HepG2 (cell line): ENCODE measurements around the gene FBXL20. TPM values are rescaled to one million over a fixed set of nuclear protein-coding genes. Genes with fewer than 3 reads are reported as not detected.

Source experiments
- ARNT2 ChIP-seq: sonication (generic); formaldehyde crosslinking; IDR thresholded peaks from 2 replicates; pipeline ENCODE4 v1.8.0; 2022; ENCODE audit warnings: mild to moderate bottlenecking, low read depth, missing genetic modification reagents, moderate library complexity
- DMAP1 ChIP-seq: IDR thresholded peaks from 2 replicates; pipeline ENCODE4 v1.6.1; 2016
- FOXA3 ChIP-seq: IDR thresholded peaks from 2 replicates; pipeline ENCODE4 v1.6.1; 2016; ENCODE audit warnings: missing genetic modification reagents, missing compliant biosample characterization
- HOMEZ ChIP-seq: IDR thresholded peaks from 2 replicates; pipeline ENCODE4 v1.6.1; 2016; ENCODE audit warnings: low read depth
- IKZF5 ChIP-seq: IDR thresholded peaks from 2 replicates; pipeline ENCODE4 v1.6.1; 2018; ENCODE audit warnings: missing genetic modification reagents, mild to moderate bottlenecking, missing compliant biosample characterization
- IRX3 ChIP-seq: sonication (generic); formaldehyde crosslinking; IDR thresholded peaks from 2 replicates; pipeline ENCODE4 v1.8.1; 2023; ENCODE audit warnings: mild to moderate bottlenecking, low read depth, missing genetic modification reagents, borderline replicate concordance
- KDM1A ChIP-seq: IDR thresholded peaks from 2 replicates; pipeline ENCODE4 v1.6.1; 2016; ENCODE audit warnings: missing compliant biosample characterization
- KLF13 ChIP-seq: sonication (generic); formaldehyde crosslinking; IDR thresholded peaks from 2 replicates; pipeline ENCODE4 v1.4.0; 2020; ENCODE audit warnings: mild to moderate bottlenecking, missing genetic modification reagents
- NFKB2 ChIP-seq: sonication (generic); formaldehyde crosslinking; IDR thresholded peaks from 2 replicates; pipeline ENCODE4 v1.4.0; 2020; ENCODE audit warnings: missing genetic modification reagents, borderline replicate concordance
- RXRA ChIP-seq: sonication (generic); formaldehyde crosslinking; IDR thresholded peaks from 2 replicates; pipeline ENCODE4 v1.5.1; 2020; ENCODE audit warnings: missing genetic modification reagents
- SALL1 ChIP-seq: sonication (generic); formaldehyde crosslinking; IDR thresholded peaks from 2 replicates; pipeline ENCODE4 v1.8.0; 2022; ENCODE audit warnings: mild to moderate bottlenecking, missing genetic modification reagents
- STAG1 ChIP-seq: sonication (generic); formaldehyde crosslinking; IDR thresholded peaks from 2 replicates; pipeline ENCODE4 v1.4.0; 2020; ENCODE audit warnings: missing genetic modification reagents
- TEAD3 ChIP-seq: optimal IDR thresholded peaks from 2 replicates; pipeline ENCODE3; 2016; ENCODE audit warnings: borderline replicate concordance
- ZNF33B ChIP-seq: sonication (generic); formaldehyde crosslinking; IDR thresholded peaks from 2 replicates; pipeline ENCODE4 v1.5.1; 2020; ENCODE audit warnings: mild to moderate bottlenecking, missing genetic modification reagents
- ZNF598 ChIP-seq: sonication (generic); formaldehyde crosslinking; IDR thresholded peaks from 2 replicates; pipeline ENCODE4 v1.5.1; 2020; ENCODE audit warnings: mild to moderate bottlenecking, missing genetic modification reagents, borderline replicate concordance
- polyA plus RNA-seq, 8 experiments: library from polyadenylated mRNA; depleted of rRNA in 3 of 8; stranded (reverse) in 7 of 8; unstranded in 1 of 8; fragments of >200 nt; fragmentation: Illumina TruSeq in 4 of 8; extraction: Trizol in 4 of 8; gene quantifications; 2 replicates each; pipeline versions ENCODE4 v1.2.1 to v1.2.3, GENCODE V29; 2011 to 2016; ENCODE audit warnings: low read depth in 4 of 8, missing spikeins in 1 of 8, mixed read lengths in 1 of 8; ENCODE audit not compliant: insufficient read depth in 1 of 8
- total RNA-seq, 5 experiments: library from RNA; depleted of rRNA; stranded (reverse); fragments of >200 nt; fragmentation: Illumina TruSeq; extraction: Trizol; gene quantifications; 2 replicates each; pipeline ENCODE4 v1.2.3, GENCODE V29; 2016; ENCODE audit warnings: low read depth in 1 of 5
- TF ChIP-seq, protein P1 (sequence below): sonication (generic); formaldehyde crosslinking; IDR thresholded peaks from 2 replicates; pipeline ENCODE4 v1.4.0; 2020; ENCODE audit warnings: missing genetic modification reagents, borderline replicate concordance
- TF ChIP-seq, protein P2 (sequence below): IDR thresholded peaks from 2 replicates; pipeline ENCODE4 v1.6.1; 2012; ENCODE audit warnings: inconsistent platforms
- TF ChIP-seq, protein P3 (sequence below): sonication (generic); formaldehyde crosslinking; IDR thresholded peaks from 2 replicates; pipeline ENCODE4 v1.4.0; 2020; ENCODE audit warnings: missing genetic modification reagents
- TF ChIP-seq, protein P4 (sequence below): sonication (generic); formaldehyde crosslinking; IDR thresholded peaks from 2 replicates; pipeline ENCODE4 v1.4.0; 2020; ENCODE audit warnings: missing genetic modification reagents, low read depth, mild to moderate bottlenecking, borderline replicate concordance

The FBXL20 gene
- total and polyA plus RNA-seq, 2 of the 13 experiments (the other 11 are each of a cell fraction or from before 2014, with no cell fraction given): 10.2 to 10.3 TPM

DNA sequence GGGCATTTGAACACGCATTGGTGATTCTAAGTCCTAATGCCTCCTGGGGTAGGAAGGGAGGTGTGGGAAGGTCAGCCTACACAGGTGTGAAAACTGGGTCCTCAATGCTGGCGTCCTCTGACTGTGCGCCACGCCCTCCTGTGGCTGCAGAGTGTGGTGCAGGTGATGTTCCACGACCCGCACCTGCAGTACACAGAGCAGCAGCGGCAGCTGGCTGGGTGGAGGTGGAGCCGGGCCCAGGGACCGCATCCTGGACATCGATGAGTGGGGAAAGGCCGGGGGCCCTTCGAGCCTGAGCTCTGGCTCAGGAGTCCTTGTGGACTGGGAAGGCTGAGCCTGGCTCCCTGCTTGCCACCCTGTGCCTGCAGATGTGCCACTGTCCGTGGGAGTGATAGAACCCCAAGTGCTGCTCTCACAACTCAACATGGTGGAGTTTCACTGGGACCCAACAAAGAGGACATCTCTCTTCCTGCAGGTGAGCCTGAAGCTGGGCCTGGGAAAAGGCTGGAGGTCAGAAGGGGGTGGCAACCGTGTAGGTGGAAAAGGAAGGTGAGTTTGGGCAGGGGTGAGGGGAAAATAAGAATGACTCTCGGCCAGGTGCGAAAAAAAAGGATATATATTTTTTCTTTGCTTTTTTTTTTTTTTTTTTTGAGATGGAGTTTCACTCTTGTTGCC is 161.6 kb downstream of the FBXL20 start (continued):
- TF ChIP-seq, protein P1, sequence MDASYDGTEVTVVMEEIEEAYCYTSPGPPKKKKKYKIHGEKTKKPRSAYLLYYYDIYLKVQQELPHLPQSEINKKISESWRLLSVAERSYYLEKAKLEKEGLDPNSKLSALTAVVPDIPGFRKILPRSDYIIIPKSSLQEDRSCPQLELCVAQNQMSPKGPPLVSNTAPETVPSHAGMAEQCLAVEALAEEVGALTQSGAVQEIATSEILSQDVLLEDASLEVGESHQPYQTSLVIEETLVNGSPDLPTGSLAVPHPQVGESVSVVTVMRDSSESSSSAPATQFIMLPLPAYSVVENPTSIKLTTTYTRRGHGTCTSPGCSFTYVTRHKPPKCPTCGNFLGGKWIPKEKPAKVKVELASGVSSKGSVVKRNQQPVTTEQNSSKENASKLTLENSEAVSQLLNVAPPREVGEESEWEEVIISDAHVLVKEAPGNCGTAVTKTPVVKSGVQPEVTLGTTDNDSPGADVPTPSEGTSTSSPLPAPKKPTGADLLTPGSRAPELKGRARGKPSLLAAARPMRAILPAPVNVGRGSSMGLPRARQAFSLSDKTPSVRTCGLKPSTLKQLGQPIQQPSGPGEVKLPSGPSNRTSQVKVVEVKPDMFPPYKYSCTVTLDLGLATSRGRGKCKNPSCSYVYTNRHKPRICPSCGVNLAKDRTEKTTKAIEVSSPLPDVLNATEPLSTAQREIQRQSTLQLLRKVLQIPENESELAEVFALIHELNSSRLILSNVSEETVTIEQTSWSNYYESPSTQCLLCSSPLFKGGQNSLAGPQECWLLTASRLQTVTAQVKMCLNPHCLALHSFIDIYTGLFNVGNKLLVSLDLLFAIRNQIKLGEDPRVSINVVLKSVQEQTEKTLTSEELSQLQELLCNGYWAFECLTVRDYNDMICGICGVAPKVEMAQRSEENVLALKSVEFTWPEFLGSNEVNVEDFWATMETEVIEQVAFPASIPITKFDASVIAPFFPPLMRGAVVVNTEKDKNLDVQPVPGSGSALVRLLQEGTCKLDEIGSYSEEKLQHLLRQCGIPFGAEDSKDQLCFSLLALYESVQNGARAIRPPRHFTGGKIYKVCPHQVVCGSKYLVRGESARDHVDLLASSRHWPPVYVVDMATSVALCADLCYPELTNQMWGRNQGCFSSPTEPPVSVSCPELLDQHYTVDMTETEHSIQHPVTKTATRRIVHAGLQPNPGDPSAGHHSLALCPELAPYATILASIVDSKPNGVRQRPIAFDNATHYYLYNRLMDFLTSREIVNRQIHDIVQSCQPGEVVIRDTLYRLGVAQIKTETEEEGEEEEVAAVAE (CRISPR knock-in tag): 0 out of 2 replicates have a peak, but pooled peaks have one; percentile 59
- peak; percentile 59; the same call in 1 of the 2 replicates for TF ChIP-seq NFKB2 (CRISPR knock-in tag)
- TF ChIP-seq STAG1 (CRISPR knock-in tag): peak; percentile 45
- no peak for TF ChIP-seq IRX3 (CRISPR knock-in tag)
- 0 out of 2 replicates have a peak, but pooled peaks have one; percentile 37 for TF ChIP-seq RXRA (CRISPR knock-in tag)
- peak; percentile 35; the same call in 1 of the 2 replicates for TF ChIP-seq IKZF5 (CRISPR knock-in tag)
- TF ChIP-seq, protein P2, sequence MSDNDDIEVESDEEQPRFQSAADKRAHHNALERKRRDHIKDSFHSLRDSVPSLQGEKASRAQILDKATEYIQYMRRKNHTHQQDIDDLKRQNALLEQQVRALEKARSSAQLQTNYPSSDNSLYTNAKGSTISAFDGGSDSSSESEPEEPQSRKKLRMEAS: peak; percentile 38; the same call in 1 of the 2 replicates
- 0 out of 2 replicates have a peak, but pooled peaks have one; percentile 31 for TF ChIP-seq FOXA3
- peak; percentile 37 for TF ChIP-seq TEAD3
- peak; percentile 46; the same call in 1 of the 2 replicates for TF ChIP-seq SALL1 (CRISPR knock-in tag)
- TF ChIP-seq, protein P3, sequence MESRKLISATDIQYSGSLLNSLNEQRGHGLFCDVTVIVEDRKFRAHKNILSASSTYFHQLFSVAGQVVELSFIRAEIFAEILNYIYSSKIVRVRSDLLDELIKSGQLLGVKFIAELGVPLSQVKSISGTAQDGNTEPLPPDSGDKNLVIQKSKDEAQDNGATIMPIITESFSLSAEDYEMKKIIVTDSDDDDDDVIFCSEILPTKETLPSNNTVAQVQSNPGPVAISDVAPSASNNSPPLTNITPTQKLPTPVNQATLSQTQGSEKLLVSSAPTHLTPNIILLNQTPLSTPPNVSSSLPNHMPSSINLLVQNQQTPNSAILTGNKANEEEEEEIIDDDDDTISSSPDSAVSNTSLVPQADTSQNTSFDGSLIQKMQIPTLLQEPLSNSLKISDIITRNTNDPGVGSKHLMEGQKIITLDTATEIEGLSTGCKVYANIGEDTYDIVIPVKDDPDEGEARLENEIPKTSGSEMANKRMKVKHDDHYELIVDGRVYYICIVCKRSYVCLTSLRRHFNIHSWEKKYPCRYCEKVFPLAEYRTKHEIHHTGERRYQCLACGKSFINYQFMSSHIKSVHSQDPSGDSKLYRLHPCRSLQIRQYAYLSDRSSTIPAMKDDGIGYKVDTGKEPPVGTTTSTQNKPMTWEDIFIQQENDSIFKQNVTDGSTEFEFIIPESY (CRISPR knock-in tag): 0 out of 2 replicates have a peak, but pooled peaks have one; percentile 34
- TF ChIP-seq, protein P4, sequence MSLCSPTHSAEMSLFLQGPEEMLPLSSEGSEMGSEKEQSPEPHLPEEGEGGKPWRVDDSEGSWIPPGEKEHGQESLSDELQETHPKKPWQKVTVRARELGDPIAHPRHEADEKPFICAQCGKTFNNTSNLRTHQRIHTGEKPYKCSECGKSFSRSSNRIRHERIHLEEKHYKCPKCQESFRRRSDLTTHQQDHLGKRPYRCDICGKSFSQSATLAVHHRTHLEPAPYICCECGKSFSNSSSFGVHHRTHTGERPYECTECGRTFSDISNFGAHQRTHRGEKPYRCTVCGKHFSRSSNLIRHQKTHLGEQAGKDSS (CRISPR knock-in tag): peak; percentile 26; the same call in 1 of the 2 replicates
- 0 out of 2 replicates have a peak, but pooled peaks have one; percentile 29 for TF ChIP-seq HOMEZ
- TF ChIP-seq ZNF33B (CRISPR knock-in tag): 0 out of 2 replicates have a peak, but pooled peaks have one; percentile 43
- no peak for TF ChIP-seq ARNT2 (CRISPR knock-in tag)
- peak; percentile 51; the same call in 1 of the 2 replicates for TF ChIP-seq ZNF598 (CRISPR knock-in tag)
- TF ChIP-seq DMAP1 (CRISPR knock-in tag): no peak
- no peak for TF ChIP-seq KLF13 (CRISPR knock-in tag)
- TF ChIP-seq KDM1A (CRISPR knock-in tag): no peak
